ENCODE data around the gene CNTNAP2. TPM values are rescaled to one million over a fixed set of nuclear protein-coding genes. Genes with fewer than 3 reads are reported as not detected.

Gene CNTNAP2
- total RNA-seq, 2 donors from 2014 or later = 171 to 228 TPM

DNA sequence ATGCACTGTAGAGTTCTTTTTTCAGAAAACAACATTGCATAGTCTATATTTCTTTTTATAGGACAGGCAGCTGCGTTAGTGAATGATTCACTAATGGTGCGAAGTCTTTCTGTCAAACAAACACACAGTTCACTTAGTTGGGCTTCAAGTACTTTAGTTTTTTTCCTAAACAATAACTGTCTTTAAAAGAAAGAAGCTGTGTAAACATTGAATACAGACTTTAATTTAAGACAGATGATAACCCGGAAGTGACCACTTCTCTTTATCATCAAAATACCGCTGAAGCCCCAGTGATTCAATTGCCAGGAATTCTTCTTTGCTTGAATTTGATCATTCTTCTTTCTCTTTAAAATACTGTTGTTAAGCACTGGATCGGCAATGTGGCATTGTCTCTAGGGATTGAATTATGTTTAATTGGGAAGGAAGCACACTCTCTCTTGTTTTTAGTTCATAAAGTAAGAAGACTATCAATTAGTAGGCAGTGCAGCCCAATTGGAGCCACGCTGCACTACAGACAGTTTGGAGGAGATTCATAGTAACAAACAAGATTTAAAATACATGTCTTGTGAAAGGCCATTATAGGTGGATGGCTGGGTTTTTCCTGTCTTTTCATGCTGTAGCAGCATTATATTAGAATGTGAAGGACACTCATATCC is 30.4 kb downstream of the CNTNAP2 start:
- no peaks in the 10 kb centered on the region for H3K9me3 ChIP-seq (ENCODE audit: control insufficient read depth, low read length)
- no peak overlapping the region for H3K4me3 Mint-ChIP-seq

DNA sequence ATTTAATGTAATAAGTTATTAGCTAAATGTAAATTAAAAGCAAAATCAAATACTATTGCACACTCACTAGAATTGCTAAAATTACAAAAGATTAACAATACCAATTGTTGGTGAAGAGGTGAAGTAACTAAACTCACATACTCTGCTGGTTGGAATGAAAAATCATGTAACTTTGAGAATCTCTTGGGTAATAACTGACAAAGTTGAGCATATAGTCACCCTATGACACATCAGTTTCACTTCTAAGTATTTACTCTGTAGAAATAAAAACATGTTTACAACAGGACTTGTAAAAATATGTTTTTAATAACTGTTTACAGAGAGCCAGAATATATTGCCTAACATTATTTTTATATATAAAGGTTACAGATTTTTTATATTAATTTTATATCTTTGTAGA is 33.6 kb downstream of the CNTNAP2 start:
- Histone ChIP-seq H3K27ac (ENCODE audit: low read depth, low read length) (no peak overlapping the region), H3K4me1 (ENCODE audit: control insufficient read depth, insufficient read depth, low read length) (peaks cover 11% of the 10 kb centered on the region), H3K9me3 (ENCODE audit: control insufficient read depth, low read length) (no peaks in the 10 kb centered on the region), H3K27me3 (ENCODE audit: control insufficient read depth, insufficient read depth, low read length, poor library complexity, severe bottlenecking) (no peaks in the 10 kb centered on the region), H3K9ac (ENCODE audit: extremely low read depth, low read length, poor library complexity, severe bottlenecking) (no peak overlapping the region), H3K4me3 (ENCODE audit: low read length) (no peak overlapping the region), H3K36me3 (ENCODE audit: control insufficient read depth, insufficient read depth, low read length) (no peaks in the 10 kb centered on the region)
- Mint-ChIP-seq H3K27ac (no peak overlapping the region), H3K36me3 (ENCODE audit: low read depth) (no peaks in the 10 kb centered on the region), H3K4me3 (no peak overlapping the region), H3K4me1 (peaks cover 13% of the 10 kb centered on the region), H3K27me3 (ENCODE audit: insufficient read depth) (no peaks in the 10 kb centered on the region), H3K9me3 (no peaks in the 10 kb centered on the region)
- TF ChIP-seq, protein P1, sequence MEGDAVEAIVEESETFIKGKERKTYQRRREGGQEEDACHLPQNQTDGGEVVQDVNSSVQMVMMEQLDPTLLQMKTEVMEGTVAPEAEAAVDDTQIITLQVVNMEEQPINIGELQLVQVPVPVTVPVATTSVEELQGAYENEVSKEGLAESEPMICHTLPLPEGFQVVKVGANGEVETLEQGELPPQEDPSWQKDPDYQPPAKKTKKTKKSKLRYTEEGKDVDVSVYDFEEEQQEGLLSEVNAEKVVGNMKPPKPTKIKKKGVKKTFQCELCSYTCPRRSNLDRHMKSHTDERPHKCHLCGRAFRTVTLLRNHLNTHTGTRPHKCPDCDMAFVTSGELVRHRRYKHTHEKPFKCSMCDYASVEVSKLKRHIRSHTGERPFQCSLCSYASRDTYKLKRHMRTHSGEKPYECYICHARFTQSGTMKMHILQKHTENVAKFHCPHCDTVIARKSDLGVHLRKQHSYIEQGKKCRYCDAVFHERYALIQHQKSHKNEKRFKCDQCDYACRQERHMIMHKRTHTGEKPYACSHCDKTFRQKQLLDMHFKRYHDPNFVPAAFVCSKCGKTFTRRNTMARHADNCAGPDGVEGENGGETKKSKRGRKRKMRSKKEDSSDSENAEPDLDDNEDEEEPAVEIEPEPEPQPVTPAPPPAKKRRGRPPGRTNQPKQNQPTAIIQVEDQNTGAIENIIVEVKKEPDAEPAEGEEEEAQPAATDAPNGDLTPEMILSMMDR (conservative IDR thresholded peaks at IDR 0.05) = no peak
- DNase-seq = no peak

More for the DNA sequence above, 30.4 kb downstream of the CNTNAP2 start:
- Histone ChIP-seq H3K27me3 (ENCODE audit: control insufficient read depth, insufficient read depth, low read length, poor library complexity, severe bottlenecking) (no peaks in the 10 kb centered on the region), H3K4me3 (ENCODE audit: low read length) (no peak overlapping the region), H3K9ac (ENCODE audit: extremely low read depth, low read length, poor library complexity, severe bottlenecking) (no peak overlapping the region), H3K4me1 (ENCODE audit: control insufficient read depth, insufficient read depth, low read length) (peaks cover 8% of the 10 kb centered on the region), H3K27ac (ENCODE audit: low read depth, low read length) (no peak overlapping the region), H3K36me3 (ENCODE audit: control insufficient read depth, insufficient read depth, low read length) (no peaks in the 10 kb centered on the region)
- Mint-ChIP-seq H3K36me3 (ENCODE audit: low read depth) (no peaks in the 10 kb centered on the region), H3K27ac (no peak overlapping the region), H3K9me3 (no peaks in the 10 kb centered on the region), H3K4me1 (peaks cover 13% of the 10 kb centered on the region), H3K27me3 (ENCODE audit: insufficient read depth) (no peaks in the 10 kb centered on the region)
- WGBS, 2 experiments (ENCODE audit: insufficient coverage in 1 of 2, insufficient read length in 1 of 2) = 70 to 100% methylated on average over 2 to 6 of the region's 6 CpGs
- no peak for DNase-seq
- TF ChIP-seq, protein P1 (conservative IDR thresholded peaks at IDR 0.05) = no peak

DNA sequence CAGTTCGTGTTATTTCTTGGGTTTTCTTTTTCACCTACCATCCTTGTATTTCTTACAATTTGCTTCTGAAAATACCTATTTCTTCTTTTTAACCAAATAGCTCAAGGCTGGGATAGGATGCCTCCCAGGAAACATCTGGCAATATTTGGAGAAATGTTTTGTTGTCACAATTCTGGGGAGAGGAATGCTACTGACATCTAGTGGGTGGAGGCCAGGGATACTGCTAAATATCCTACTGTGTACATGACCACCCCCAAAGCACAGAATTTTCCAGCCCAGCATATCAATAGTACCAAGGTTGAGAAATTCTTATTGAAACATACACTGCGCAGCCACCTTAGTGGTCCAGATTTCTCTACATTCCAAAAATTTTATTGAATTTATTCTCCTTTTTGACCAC is 55.5 kb downstream of the CNTNAP2 start:
- Histone ChIP-seq H3K9ac (ENCODE audit: extremely low read depth, low read length, poor library complexity, severe bottlenecking) (no peak overlapping the region), H3K27me3 (ENCODE audit: control insufficient read depth, insufficient read depth, low read length, poor library complexity, severe bottlenecking) (no peaks in the 10 kb centered on the region), H3K4me3 (ENCODE audit: low read length) (no peak overlapping the region), H3K9me3 (ENCODE audit: control insufficient read depth, low read length) (no peaks in the 10 kb centered on the region), H3K4me1 (ENCODE audit: control insufficient read depth, insufficient read depth, low read length) (no peaks in the 10 kb centered on the region), H3K27ac (ENCODE audit: low read depth, low read length) (no peak overlapping the region), H3K36me3 (ENCODE audit: control insufficient read depth, insufficient read depth, low read length) (no peaks in the 10 kb centered on the region)
- Mint-ChIP-seq H3K4me3 (no peak overlapping the region), H3K27ac (no peak overlapping the region), H3K9me3 (no peaks in the 10 kb centered on the region), H3K36me3 (ENCODE audit: low read depth) (no peaks in the 10 kb centered on the region), H3K4me1 (peaks cover 3% of the 10 kb centered on the region), H3K27me3 (ENCODE audit: insufficient read depth) (no peaks in the 10 kb centered on the region)
- no peak for DNase-seq
- 83 to 97% methylated on average over 1 to 2 of the region's 2 CpGs for WGBS, 2 experiments (ENCODE audit: insufficient coverage in 1 of 2, insufficient read length in 1 of 2)
- TF ChIP-seq, protein P1 (conservative IDR thresholded peaks at IDR 0.05) = peak; percentile 52
